ENCODE data around the gene DIP2A.
"Not testable (repeated sequence)": the region's sequence is repeated elsewhere in the genome, so short reads cannot be mapped to it uniquely, and the experiment has no call there.

DIP2A gene

GRCh38 chr21:46454142-46454541 is 4.5 kb upstream of the DIP2A start:
- no peak for ATAC-seq

- no peak for ATAC-seq
These were observed 3.9 kb upstream of the DIP2A start for GRCh38 chr21:46454634-46455390.

- ATAC-seq: no peak
These were observed 2.9 kb upstream of the DIP2A start for GRCh38 chr21:46455575-46456385.

- ATAC-seq: no peak
These were observed 1.9 kb upstream of the DIP2A start for GRCh38 chr21:46456750-46457149.

- ATAC-seq: peak; percentile 2 to 10
These were observed 833 bp upstream of the DIP2A start for GRCh38 chr21:46457801-46458314.

GRCh38 chr21:46459024-46459355 is 299 bp downstream of the DIP2A start:
- ATAC-seq: no peak

- no peak for ATAC-seq
These were observed 843 bp downstream of the DIP2A start for GRCh38 chr21:46459356-46460112.

- no peak for ATAC-seq
These were observed 3.2 kb downstream of the DIP2A start for GRCh38 chr21:46461909-46462308.

- ATAC-seq: not testable (repeated sequence)
These were observed 6.5 kb downstream of the DIP2A start for GRCh38 chr21:46465153-46465552.

GRCh38 chr21:46465651-46466050 is 7.0 kb downstream of the DIP2A start:
- ATAC-seq: no peak

GRCh38 chr21:46468108-46468774 is 9.6 kb downstream of the DIP2A start:
- ATAC-seq: peak; percentile 67

GRCh38 chr21:46469275-46469674 is 10.6 kb downstream of the DIP2A start:
- ATAC-seq: no peak

- no peak for ATAC-seq
These were observed 12.8 kb downstream of the DIP2A start for GRCh38 chr21:46471514-46471913.

GRCh38 chr21:46472246-46472645 is 13.6 kb downstream of the DIP2A start:
- no peak for ATAC-seq

GRCh38 chr21:46474382-46474781 is 15.7 kb downstream of the DIP2A start:
- ATAC-seq: no peak

GRCh38 chr21:46475296-46475695 is 16.6 kb downstream of the DIP2A start:
- no peak for ATAC-seq

GRCh38 chr21:46477765-46478164 is 19.1 kb downstream of the DIP2A start:
- ATAC-seq: no peak

GRCh38 chr21:46478910-46479309 is 20.2 kb downstream of the DIP2A start:
- no peak for ATAC-seq

- ATAC-seq: no peak
These were observed 21.8 kb downstream of the DIP2A start for GRCh38 chr21:46480466-46480865.

- ATAC-seq: no peak
These were observed 23.6 kb downstream of the DIP2A start for GRCh38 chr21:46482225-46482845.

GRCh38 chr21:46482846-46483231 is 24.1 kb downstream of the DIP2A start:
- ATAC-seq: no peak

All from activated CD4-positive, CD25-positive, alpha-beta regulatory T cell treated with anti-CD3 and anti-CD28 coated beads, Interleukin-2, amount 50 U/mL, for 24 hours (primary cell).